HFFc6 (cell line): ENCODE measurements around the gene RAB33A. TPM values are rescaled to one million over a fixed set of nuclear protein-coding genes. Genes with fewer than 3 reads are reported as not detected.

Experiments
- DNase-seq: peaks from one replicate; pipeline ENCODE4 v3.0.0-alpha.2; 2018
- H3K27ac Mint-ChIP-seq: 2 replicates; pipeline ENCODE4 v1.8.0; 2020; ENCODE audit warnings: mild to moderate bottlenecking, mixed read lengths
- H3K27me3 Mint-ChIP-seq: 2 replicates; pipeline ENCODE4 v1.8.0; 2021; ENCODE audit warnings: mild to moderate bottlenecking, moderate library complexity, mixed read lengths; ENCODE audit not compliant: insufficient read depth
- H3K36me3 Mint-ChIP-seq: 2 replicates; pipeline ENCODE4 v1.8.0; 2021; ENCODE audit warnings: low read depth, mixed read lengths
- H3K4me1 Mint-ChIP-seq: 2 replicates; pipeline ENCODE4 v1.8.0; 2020; ENCODE audit warnings: low read depth, mixed read lengths
- H3K4me3 Mint-ChIP-seq: 2 replicates; pipeline ENCODE4 v1.8.0; 2020; ENCODE audit warnings: mild to moderate bottlenecking, moderate library complexity, mixed read lengths
- H3K9me3 Mint-ChIP-seq: 2 replicates; pipeline ENCODE4 v1.8.0; 2020; ENCODE audit warnings: mild to moderate bottlenecking, mixed read lengths
- CTCF ChIP-seq: fragments of 200-600 bp; sonication (generic); IDR thresholded peaks from 2 replicates; pipeline ENCODE4 v1.5.0; 2021; ENCODE audit warnings: antibody characterized with exemption, mild to moderate bottlenecking
- total RNA-seq, 6 experiments: library from RNA; stranded (reverse); fragmentation: NEBNext Ultra II Directional; extraction: Animal tissue kit (Norgen Biotek cat#: 25700); gene quantifications; 2 replicates in 1 of 6; 3 replicates in 5 of 6; pipeline ENCODE4 v1.2.3, GENCODE V29; 2021

Gene RAB33A
- total RNA-seq, 6 experiments from 2014 or later = 0.17 to 0.66 (median 0.44) TPM

GRCh38 chrX:130176942-130177341 is 5.2 kb downstream of the RAB33A start:
- H3K36me3 Mint-ChIP-seq = no peaks in the 10 kb centered on the region
- no peaks in the 10 kb centered on the region for H3K9me3 Mint-ChIP-seq
- no peak for TF ChIP-seq CTCF
- H3K4me3 Mint-ChIP-seq = no peak overlapping the region
- DNase-seq = no peak
- H3K4me1 Mint-ChIP-seq = peaks cover 30% of the 10 kb centered on the region
- H3K27me3 Mint-ChIP-seq = no peaks in the 10 kb centered on the region
- no peak overlapping the region for H3K27ac Mint-ChIP-seq

GRCh38 chrX:130179170-130179569 is 7.4 kb downstream of the RAB33A start:
- Mint-ChIP-seq H3K9me3 (no peaks in the 10 kb centered on the region), H3K36me3 (no peaks in the 10 kb centered on the region)

GRCh38 chrX:130179579-130180215 is 7.9 kb downstream of the RAB33A start:
- no peaks in the 10 kb centered on the region for H3K9me3 Mint-ChIP-seq
- peaks cover 6% of the 10 kb centered on the region for H3K4me1 Mint-ChIP-seq
- H3K27ac Mint-ChIP-seq = no peak overlapping the region
- no peak for TF ChIP-seq CTCF
- no peaks in the 10 kb centered on the region for H3K36me3 Mint-ChIP-seq
- no peak for DNase-seq
- H3K4me3 Mint-ChIP-seq = no peak overlapping the region
- H3K27me3 Mint-ChIP-seq = no peaks in the 10 kb centered on the region

More at GRCh38 chrX:130179170-130179569, 7.4 kb downstream of the RAB33A start:
- DNase-seq = no peak
- H3K27me3 Mint-ChIP-seq = no peaks in the 10 kb centered on the region
- H3K4me1 Mint-ChIP-seq = peaks cover 11% of the 10 kb centered on the region
- H3K27ac Mint-ChIP-seq = no peak overlapping the region
- TF ChIP-seq CTCF = no peak
- no peak overlapping the region for H3K4me3 Mint-ChIP-seq

GRCh38 chrX:130184168-130184567 is 12.4 kb downstream of the RAB33A start:
- Mint-ChIP-seq H3K4me3 (no peak overlapping the region), H3K4me1 (no peaks in the 10 kb centered on the region), H3K27ac (no peak overlapping the region), H3K9me3 (no peaks in the 10 kb centered on the region), H3K27me3 (no peaks in the 10 kb centered on the region), H3K36me3 (no peaks in the 10 kb centered on the region)
- DNase-seq = no peak
- no peak for TF ChIP-seq CTCF

GRCh38 chrX:130184857-130185256 is 13.1 kb downstream of the RAB33A start:
- no peak for DNase-seq
- Mint-ChIP-seq H3K4me1 (no peaks in the 10 kb centered on the region), H3K27me3 (no peaks in the 10 kb centered on the region), H3K27ac (no peak overlapping the region), H3K36me3 (no peaks in the 10 kb centered on the region), H3K4me3 (no peak overlapping the region), H3K9me3 (no peaks in the 10 kb centered on the region)
- TF ChIP-seq CTCF = no peak

GRCh38 chrX:130186651-130187050 is 14.9 kb downstream of the RAB33A start:
- Mint-ChIP-seq H3K27ac (no peak overlapping the region), H3K9me3 (no peaks in the 10 kb centered on the region), H3K27me3 (no peaks in the 10 kb centered on the region), H3K4me3 (no peak overlapping the region), H3K36me3 (no peaks in the 10 kb centered on the region), H3K4me1 (no peaks in the 10 kb centered on the region)
- no peak for DNase-seq
- TF ChIP-seq CTCF = no peak
